GM18861 (cell line): ENCODE data around the gene GPATCH2L.

Source experiments
- ATAC-seq: cut with Tn5 transposase; IDR thresholded peaks from one replicate; pipeline ENCODE4 v1.9.1; 2021; ENCODE audit not compliant: unreplicated experiment

The GPATCH2L gene

DNA sequence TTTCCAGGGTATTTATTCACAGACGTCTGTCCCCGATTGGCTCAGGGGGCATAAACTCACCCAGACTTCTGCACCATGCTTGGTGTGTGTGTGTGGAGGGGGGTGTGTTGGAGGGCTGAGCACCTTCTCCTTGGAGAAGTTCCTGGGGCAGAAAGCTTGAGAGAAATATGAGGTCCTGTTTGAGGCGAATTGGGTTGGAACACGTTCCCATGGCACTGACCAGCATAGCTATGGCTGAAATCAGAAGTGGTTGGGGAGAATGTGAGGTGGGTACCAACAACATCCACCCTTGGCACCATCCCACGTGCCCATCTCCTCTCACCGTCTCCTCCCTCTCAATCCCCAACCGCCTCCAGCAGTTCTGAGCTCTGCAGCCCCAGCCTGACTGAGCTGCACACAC is 16.0 kb upstream of the GPATCH2L start:
- no peak for ATAC-seq

GRCh38 chr14:76136476-76137110 is 15.1 kb upstream of the GPATCH2L start:
- no peak for ATAC-seq

DNA sequence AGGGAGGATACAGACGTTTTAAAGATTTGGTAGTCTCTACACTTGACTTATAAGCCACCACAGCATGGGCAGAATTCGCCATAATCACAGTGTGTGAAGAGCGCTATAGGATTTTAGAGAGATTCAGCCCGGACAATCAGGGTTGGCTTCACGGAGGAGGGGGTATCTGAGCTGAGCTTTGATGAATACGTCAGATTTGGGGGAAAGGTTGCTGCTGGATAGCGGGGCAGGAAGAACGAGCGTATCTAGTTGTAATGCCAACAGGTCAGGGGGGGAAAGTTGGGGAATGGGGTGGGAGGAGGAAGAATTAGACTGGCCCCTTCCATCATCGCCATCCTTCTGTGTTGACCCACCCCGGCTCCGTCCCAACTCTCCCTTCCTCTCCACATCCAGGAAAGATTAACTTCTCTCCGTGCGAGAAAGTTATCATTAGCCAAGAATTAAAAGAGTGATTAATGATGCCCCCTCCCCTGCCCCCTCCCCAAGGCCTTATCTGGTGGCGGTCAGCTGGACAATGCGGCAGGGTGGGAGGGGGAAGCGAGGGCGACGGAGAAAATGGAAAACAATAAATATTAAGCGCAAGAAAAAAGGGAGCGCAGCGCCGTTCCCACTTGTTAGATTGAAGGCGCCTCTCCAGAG is 13.5 kb upstream of the GPATCH2L start:
- no peak for ATAC-seq

- no peak for ATAC-seq
These were observed 12.7 kb upstream of the GPATCH2L start for GRCh38 chr14:76138758-76139723.

DNA sequence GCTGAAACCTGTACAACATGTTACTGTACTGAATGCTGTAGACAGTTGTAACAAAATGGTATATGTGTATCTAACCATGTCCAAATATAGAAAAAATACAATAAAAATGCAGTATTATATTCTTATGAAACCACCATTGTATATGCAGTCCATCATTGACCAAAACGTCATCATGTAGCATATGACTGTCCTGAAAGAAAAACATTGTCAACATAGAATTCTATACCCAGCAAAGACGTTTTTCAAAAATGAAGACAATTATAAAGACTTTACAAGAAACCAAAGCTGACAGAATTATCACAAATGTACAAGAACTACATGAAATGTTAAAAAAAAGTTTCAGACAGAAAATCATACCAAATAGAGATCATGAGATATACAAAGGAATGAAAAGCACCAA is 8.1 kb upstream of the GPATCH2L start:
- ATAC-seq = no peak

GRCh38 chr14:76146976-76147375 is 4.7 kb upstream of the GPATCH2L start:
- no peak for ATAC-seq

DNA sequence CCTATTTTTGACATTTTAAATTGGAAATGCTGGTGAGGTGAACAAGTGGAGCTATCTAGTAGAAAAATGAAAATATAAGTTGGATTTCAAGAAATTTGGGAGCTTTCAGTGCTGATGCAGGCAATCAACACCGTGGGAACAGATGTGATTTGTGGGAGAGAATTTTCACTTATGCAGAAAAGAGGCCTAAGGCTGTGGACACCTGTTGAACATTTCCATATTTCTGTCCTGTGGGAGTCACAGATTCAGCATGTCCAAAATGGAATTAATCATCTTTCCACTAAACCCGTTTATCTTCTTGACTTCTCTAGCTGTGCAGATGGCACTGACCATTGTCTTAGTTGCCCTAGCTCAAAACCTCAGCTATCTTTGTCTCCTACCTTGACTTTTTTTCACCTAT is 2.5 kb upstream of the GPATCH2L start:
- no peak for ATAC-seq

GRCh38 chr14:76152333-76152681 is 585 bp downstream of the GPATCH2L start:
- ATAC-seq = peak; percentile 60

DNA sequence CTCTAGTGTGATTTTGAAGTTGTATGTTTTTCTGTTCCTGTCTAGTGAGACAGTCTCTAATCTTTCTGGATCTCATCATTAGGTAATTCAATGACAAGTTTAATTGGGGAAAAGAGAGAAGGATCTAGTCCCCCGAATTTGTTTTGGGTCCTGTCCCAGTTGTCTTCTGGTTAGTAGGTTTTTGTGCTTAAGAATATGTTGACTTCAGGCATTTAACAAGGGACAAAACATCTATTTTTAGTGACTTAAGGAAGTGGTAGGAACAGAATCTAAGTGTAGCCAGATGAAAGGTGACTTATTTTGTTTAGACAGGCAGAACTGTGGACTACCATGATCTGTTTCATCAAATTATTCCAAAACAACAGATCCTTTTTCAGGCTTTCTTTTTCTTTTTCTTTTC is 2.2 kb downstream of the GPATCH2L start:
- ATAC-seq = no peak

- no peak for ATAC-seq
These were observed 2.9 kb downstream of the GPATCH2L start for GRCh38 chr14:76154539-76155126.

- ATAC-seq = no peak
These were observed 12.1 kb downstream of the GPATCH2L start for GRCh38 chr14:76163668-76164363.

- ATAC-seq = no peak
These were observed 16.8 kb downstream of the GPATCH2L start for GRCh38 chr14:76168531-76168930.

DNA sequence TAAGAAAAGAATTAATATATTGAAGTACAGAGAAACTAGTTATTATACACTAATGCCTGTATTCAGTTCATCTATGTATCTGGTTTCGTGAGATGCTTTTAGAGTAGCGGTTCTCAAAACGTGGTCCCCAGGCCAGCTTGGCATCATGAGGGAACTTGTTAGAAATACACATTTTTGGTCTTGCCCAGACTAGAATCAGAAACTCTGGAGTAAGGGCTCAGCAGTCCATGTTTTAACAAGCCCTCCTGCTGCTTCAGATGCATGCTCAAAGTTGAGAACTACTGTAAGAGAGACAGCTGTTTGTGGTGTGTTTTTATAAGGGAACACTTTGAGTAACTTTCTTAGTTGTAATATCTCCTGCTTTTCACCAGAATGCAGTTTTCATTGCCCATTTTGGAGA is 18.1 kb downstream of the GPATCH2L start:
- ATAC-seq = no peak

GRCh38 chr14:76174982-76175381 is 23.3 kb downstream of the GPATCH2L start:
- ATAC-seq = no peak

- no peak for ATAC-seq
These were observed 24.2 kb downstream of the GPATCH2L start for GRCh38 chr14:76175942-76176341.

GRCh38 chr14:76181546-76181945 is 29.8 kb downstream of the GPATCH2L start:
- no peak for ATAC-seq

- ATAC-seq = peak; percentile 39
These were observed 34.7 kb downstream of the GPATCH2L start for GRCh38 chr14:76186308-76187027.

DNA sequence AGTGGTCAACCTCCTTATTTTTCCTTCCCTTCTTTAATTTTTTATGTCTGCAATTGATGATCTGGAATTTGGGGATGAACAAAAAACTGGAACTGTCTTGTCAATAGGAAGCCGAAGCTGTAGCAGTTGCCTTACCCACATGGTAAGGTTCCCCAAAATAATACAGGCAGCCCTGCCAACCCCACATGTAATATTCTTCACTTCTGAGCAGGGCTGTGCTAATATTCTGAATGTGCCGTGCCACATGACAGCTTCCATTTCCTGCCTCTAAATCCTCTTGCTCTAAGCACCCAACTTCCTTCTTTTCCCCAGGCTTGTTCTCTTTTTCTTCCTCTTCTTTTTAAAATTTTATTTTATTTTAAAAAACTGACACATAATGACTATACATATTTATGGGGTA is 39.6 kb downstream of the GPATCH2L start:
- ATAC-seq = no peak

DNA sequence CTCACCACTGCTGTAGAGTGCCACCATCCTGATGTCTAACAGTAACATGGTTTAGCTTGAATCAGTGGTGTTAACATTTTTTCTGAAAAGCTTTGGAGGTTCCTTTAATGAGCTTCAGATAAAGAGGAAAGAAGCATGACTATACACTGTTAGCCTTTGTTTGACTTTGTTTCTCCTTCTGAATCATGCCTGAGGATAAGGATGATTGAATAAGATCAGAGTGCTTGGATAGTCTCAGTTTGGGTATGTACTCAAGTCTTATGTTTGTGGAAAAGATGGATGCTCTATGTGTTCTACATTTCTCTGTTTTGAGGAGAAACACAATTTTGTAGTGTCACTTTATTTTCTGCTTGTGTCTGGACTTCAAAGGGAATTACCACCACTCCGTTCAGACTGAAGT is 42.0 kb downstream of the GPATCH2L start:
- ATAC-seq = no peak

- ATAC-seq = no peak
These were observed 42.6 kb downstream of the GPATCH2L start for GRCh38 chr14:76194327-76194726.
